ENCODE results near the gene MARCKS.

MARCKS gene

GRCh38 chr6:113853252-113853651, 3.9 kb upstream of the MARCKS start:
- no peak for DNase-seq (ENCODE audit: low read depth, low spot score)

- no peak for DNase-seq (ENCODE audit: low read depth, low spot score)
These were observed 2.3 kb upstream of the MARCKS start for GRCh38 chr6:113854531-113855499.

GRCh38 chr6:113855500-113856374, 1.4 kb upstream of the MARCKS start:
- DNase-seq (ENCODE audit: low read depth, low spot score) = no peak

- DNase-seq (ENCODE audit: low read depth, low spot score) = no peak
These were observed 845 bp upstream of the MARCKS start for GRCh38 chr6:113856375-113856624.

- DNase-seq (ENCODE audit: low read depth, low spot score) = no peak
These were observed 673 bp downstream of the MARCKS start for GRCh38 chr6:113857556-113858479.

GRCh38 chr6:113858480-113859348, 1.6 kb downstream of the MARCKS start:
- peak; percentile 39 for DNase-seq (ENCODE audit: low read depth, low spot score)

- no peak for DNase-seq (ENCODE audit: low read depth, low spot score)
These were observed 2.4 kb downstream of the MARCKS start for GRCh38 chr6:113859349-113860180.

GRCh38 chr6:113860181-113860955, 3.2 kb downstream of the MARCKS start:
- DNase-seq (ENCODE audit: low read depth, low spot score) = no peak

GRCh38 chr6:113862112-113862511, 5.0 kb downstream of the MARCKS start:
- DNase-seq (ENCODE audit: low read depth, low spot score) = no peak

GRCh38 chr6:113870917-113871316, 13.8 kb downstream of the MARCKS start:
- no peak for DNase-seq (ENCODE audit: low read depth, low spot score)

- DNase-seq (ENCODE audit: low read depth, low spot score) = no peak
These were observed 14.8 kb downstream of the MARCKS start for GRCh38 chr6:113871975-113872374.

- DNase-seq (ENCODE audit: low read depth, low spot score) = no peak
These were observed 16.0 kb downstream of the MARCKS start for GRCh38 chr6:113873043-113873667.

- DNase-seq (ENCODE audit: low read depth, low spot score) = no peak
These were observed 18.3 kb downstream of the MARCKS start for GRCh38 chr6:113875470-113875869.

- DNase-seq (ENCODE audit: low read depth, low spot score) = no peak
These were observed 19.6 kb downstream of the MARCKS start for GRCh38 chr6:113876695-113877094.

GRCh38 chr6:113879186-113880096, 22.3 kb downstream of the MARCKS start:
- DNase-seq (ENCODE audit: low read depth, low spot score) = no peak

- DNase-seq (ENCODE audit: low read depth, low spot score) = no peak
These were observed 24.4 kb downstream of the MARCKS start for GRCh38 chr6:113881478-113881980.

GRCh38 chr6:113882336-113883022, 25.3 kb downstream of the MARCKS start:
- no peak for DNase-seq (ENCODE audit: low read depth, low spot score)

All from activated CD4-positive, CD25-positive, alpha-beta regulatory T cell treated with anti-CD3 and anti-CD28 coated beads, Interleukin-2, amount 50 U/mL, for 16 hours (primary cell).